NCI-H1092 treated with DMSO at 0.1 percent for 48 hours (cell line): ENCODE results near the gene NMNAT2.
"Not testable (repeated sequence)": the region's sequence is repeated elsewhere in the genome, so short reads cannot be mapped to it uniquely, and the experiment has no call there.

Experiments
- DNase-seq: peaks from one replicate; lab custom pipeline; 2025; lab: John Stamatoyannopoulos, UW

Gene NMNAT2

DNA sequence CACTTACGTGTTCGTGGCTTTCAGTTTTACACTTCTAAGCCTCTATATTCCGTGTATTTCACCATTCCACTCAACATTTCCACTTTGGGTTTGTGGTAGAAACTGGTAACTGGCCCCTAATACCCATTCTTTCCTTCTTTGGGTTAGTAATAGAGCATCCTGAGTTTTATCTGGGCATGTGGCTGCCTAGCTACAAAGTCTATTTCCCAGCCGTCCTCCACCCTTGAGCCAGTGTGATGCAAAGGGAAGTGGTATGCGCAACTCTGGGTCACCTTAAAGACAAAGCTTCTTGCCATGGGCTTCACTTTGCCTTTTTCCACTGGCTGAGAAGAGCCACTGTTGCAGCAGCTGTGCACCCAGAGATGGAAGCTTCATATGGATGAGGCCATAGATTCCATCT lies 158.3 kb downstream of the NMNAT2 start:
- DNase-seq = no peak

DNA sequence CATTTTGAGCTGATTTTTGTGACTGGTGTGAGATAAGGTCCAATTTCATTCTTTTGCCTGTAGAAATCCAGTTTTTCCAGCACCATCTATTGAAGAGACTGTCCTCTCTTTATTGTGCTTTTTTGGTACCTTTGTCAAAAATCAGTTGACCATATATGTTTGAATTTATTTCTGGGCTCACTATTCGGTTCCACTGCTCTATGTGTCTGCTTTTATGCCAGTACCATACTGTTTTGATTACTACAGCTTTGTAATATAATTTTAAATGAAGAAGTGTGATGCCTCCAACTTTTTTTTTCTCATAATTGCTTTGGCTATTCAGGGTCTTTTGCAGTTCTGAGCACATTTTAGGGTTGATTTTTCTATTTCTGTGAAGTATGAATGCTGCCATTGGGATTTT lies 163.1 kb downstream of the NMNAT2 start:
- no peak for DNase-seq

GRCh38 chr1:183251959-183252450 lies 166.2 kb downstream of the NMNAT2 start:
- no peak for DNase-seq

DNA sequence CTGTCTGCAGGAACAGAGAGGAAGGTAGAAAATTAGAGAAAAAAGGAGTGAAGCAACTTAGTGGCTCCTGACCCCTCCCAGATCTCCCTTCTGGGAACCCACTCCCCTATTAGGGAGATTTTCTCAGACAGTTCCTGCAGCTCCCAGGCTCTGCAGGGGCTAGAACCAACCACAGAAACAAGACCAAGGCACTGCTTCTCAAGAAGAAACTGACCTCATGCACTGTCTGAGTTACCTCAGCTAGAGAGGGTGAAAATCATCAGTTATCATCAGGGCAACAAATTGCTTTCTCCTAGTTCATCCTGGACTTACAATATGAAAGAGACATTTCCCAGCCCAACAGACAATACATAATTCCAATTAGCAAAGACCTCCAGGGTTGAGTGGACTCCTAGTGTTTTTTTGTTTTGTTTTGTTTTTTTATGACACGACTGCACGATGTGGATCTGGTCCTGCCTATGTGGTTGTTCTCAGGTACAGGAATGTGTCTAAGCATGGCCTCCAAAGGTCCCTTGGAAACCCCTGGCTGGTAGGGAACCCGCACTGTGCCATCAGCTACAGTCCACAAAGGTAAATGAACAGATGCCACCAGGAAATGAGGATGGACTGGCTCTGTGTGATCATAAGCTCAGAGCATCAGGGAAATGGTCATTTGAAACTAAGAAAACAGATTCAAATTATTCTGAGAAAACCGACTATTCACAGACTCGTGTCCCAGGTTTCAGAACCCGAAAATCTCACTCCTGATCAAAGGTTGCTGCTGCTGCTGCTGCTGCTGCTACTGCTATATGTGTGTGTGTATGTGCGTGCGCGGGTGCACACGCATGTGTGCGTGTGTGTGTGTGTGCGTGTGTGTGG lies 166.8 kb downstream of the NMNAT2 start:
- no peak for DNase-seq

GRCh38 chr1:183249941-183250452 lies 168.2 kb downstream of the NMNAT2 start:
- no peak for DNase-seq

- DNase-seq = no peak
Observed at GRCh38 chr1:183248989-183249691, 169.0 kb downstream of the NMNAT2 start.

DNA sequence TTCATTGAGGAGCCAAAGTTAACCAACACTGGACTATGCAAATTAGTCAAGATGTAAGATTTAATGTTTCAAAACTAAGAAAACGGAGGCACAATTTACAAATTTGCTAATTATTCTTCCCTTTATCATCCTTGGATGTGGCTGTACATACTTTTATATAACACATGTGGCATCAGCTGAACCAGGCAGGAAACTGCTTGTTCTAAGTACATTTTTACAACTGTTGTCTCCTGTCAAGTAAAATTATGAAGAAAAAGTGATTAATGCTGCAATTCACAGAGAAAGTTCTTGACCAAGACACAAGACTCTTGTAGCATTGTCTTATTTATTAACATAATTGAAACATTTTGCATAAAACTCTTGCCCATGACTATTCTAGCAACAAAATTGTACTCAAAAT lies 170.2 kb downstream of the NMNAT2 start:
- DNase-seq = no peak

DNA sequence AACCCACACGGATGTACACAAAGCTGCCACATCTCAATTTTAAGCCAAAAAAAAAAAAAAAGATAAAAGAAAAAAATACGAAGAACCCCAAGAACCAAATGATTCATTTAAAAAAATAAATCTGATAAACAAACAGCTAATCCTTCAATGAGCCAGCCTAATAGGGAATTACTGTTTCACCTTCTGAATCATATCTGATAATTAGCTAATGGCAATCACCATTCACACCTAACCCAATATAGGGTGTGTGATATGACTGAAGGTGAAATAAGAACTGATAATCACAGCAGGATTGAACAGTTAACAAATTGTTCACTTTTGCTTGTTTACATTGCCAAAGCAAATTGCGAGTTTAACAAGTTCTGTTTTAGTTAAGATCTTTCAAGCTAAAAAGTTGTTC lies 170.7 kb downstream of the NMNAT2 start:
- DNase-seq = no peak

- DNase-seq = no peak
Observed at GRCh38 chr1:183247066-183247465, 171.1 kb downstream of the NMNAT2 start.

DNA sequence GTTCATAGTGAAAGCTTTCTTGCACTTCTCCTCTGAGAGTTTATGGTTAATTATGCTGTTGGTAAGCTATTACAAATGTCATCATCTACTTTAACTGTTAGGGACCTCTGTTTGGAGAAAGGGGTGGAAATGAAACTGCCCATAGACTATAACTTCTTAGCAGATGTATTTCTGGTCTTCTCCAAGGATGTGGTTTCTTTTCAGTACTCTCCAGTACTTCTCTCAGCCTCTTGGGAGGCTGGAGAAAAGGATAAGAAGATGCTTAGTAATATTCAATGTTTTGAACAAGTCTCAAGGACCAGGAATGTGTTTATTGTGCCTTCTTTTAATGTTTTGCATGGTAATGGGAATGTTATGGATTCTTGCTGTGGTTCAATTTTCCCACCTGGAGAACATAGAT lies 171.7 kb downstream of the NMNAT2 start:
- no peak for DNase-seq

- no peak for DNase-seq
Observed at GRCh38 chr1:183245357-183245756, 172.8 kb downstream of the NMNAT2 start.

- DNase-seq = no peak
Observed at GRCh38 chr1:183244466-183244865, 173.7 kb downstream of the NMNAT2 start.

GRCh38 chr1:183243161-183244050 lies 174.8 kb downstream of the NMNAT2 start:
- DNase-seq = no peak

DNA sequence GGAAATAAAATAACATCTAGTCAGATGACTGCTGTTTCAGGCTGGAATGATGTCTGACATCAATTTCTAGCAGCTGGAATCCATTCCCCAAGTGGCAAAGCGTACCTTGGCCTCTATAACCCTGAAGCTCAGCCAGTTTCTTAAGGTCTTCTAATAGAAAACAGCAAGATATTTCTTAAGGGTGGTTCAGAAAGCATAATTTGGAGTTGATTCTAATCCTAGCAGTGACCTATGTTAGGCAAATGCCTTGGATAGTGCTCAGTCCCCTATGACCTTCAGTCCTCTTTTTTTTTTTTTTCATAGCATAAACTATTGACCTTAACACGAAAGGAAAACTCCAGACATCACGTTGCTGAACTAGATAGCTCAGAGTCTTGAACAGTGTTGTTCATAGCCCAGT lies 175.6 kb downstream of the NMNAT2 start:
- no peak for DNase-seq

GRCh38 chr1:183241471-183241870 lies 176.7 kb downstream of the NMNAT2 start:
- DNase-seq = no peak

GRCh38 chr1:183240853-183241252 lies 177.3 kb downstream of the NMNAT2 start:
- not testable (repeated sequence) for DNase-seq

- no peak for DNase-seq
Observed at GRCh38 chr1:183240526-183240825, 177.7 kb downstream of the NMNAT2 start.

- DNase-seq = no peak
Observed at GRCh38 chr1:183239793-183240525, 178.2 kb downstream of the NMNAT2 start.

DNA sequence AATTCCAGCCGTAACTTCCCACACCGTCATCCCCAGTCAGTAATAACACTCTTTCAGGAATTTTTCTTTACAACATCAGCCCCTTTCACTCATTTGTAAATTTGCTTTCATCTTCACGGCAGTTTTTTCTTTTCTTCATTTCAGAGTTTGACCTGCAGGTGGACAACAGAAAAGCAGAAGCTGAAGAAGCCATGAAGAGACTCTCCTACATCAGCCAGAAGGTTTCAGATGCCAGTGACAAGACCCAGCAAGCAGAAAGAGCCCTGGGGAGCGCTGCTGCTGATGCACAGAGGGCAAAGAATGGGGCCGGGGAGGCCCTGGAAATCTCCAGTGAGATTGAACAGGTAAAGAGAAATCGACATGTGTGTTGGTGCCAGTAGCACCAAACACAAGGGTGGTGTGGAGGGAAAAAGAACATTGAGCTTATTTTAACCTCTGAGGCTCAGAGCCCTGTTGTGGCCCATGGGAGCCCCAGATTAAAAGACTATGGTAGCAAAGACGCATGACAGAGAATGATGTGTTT lies 178.9 kb downstream of the NMNAT2 start:
- no peak for DNase-seq

DNA sequence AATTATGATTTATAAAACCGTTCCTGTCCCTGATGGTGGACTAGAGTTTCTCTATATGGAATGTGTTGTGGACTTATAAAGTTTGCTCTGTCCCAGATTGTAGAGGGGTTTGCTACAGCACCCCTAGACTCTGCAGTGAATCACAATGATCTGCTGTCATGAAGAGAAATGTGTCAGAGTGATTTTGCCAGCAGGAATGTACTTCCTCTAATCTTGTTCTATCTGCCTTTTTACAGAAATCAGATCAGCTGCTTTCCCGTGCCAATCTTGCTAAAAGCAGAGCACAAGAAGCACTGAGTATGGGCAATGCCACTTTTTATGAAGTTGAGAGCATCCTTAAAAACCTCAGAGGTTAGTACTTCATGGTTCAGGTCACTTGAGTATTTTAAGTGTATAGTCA lies 180.1 kb downstream of the NMNAT2 start:
- DNase-seq = no peak

- DNase-seq = no peak
Observed at GRCh38 chr1:183237046-183237445, 181.1 kb downstream of the NMNAT2 start.
